Trophoblast cell (in vitro differentiated cells and primary cell): ENCODE measurements around the gene GTF3C5.

Source experiments
- DNase-seq, 2 donors: peaks; one replicate each; pipeline ENCODE4 v3.0.0-alpha.2; 2016
- H2AFZ ChIP-seq: 2 replicates; pipeline ENCODE4 v1.6.1; 2013; ENCODE audit warnings: low read length, moderate library complexity, mild to moderate bottlenecking; ENCODE audit not compliant: insufficient read depth, poor library complexity
- H2AK5ac ChIP-seq: 2 replicates; pipeline ENCODE4 v1.6.1; 2013; ENCODE audit warnings: mild to moderate bottlenecking, low read length
- H2BK120ac ChIP-seq: 2 replicates; pipeline ENCODE4 v1.6.1; 2013; ENCODE audit warnings: low read length, mild to moderate bottlenecking, moderate library complexity; ENCODE audit not compliant: insufficient read depth, poor library complexity
- H2BK12ac ChIP-seq: 2 replicates; pipeline ENCODE4 v1.6.1; 2013; ENCODE audit warnings: mild to moderate bottlenecking, low read length, moderate library complexity
- H2BK5ac ChIP-seq: 2 replicates; pipeline ENCODE4 v1.6.1; 2013; ENCODE audit warnings: low read length, low read depth, moderate library complexity, mild to moderate bottlenecking; ENCODE audit not compliant: poor library complexity
- H3K14ac ChIP-seq: 2 replicates; pipeline ENCODE4 v1.6.1; 2013; ENCODE audit warnings: mild to moderate bottlenecking, low read length
- H3K18ac ChIP-seq: 2 replicates; pipeline ENCODE4 v1.6.1; 2013; ENCODE audit warnings: mild to moderate bottlenecking, low read length
- H3K23ac ChIP-seq: 2 replicates; pipeline ENCODE4 v1.6.1; 2013; ENCODE audit warnings: low read length
- H3K27ac ChIP-seq: 2 replicates; pipeline ENCODE4 v1.5.1; 2013; ENCODE audit warnings: low read depth, mild to moderate bottlenecking, inconsistent platforms, low read length, moderate library complexity
- H3K27me3 ChIP-seq: 2 replicates; pipeline ENCODE4 v1.6.1; 2013; ENCODE audit warnings: inconsistent platforms, mild to moderate bottlenecking, low read length, moderate library complexity; ENCODE audit not compliant: insufficient read depth
- H3K36me3 ChIP-seq, 2 experiments: 1 replicate in 1 of 2; 2 replicates in 1 of 2; pipeline ENCODE4 v1.6.1; 2013; ENCODE audit warnings: low read length in 2 of 2, mild to moderate bottlenecking in 2 of 2, moderate library complexity in 1 of 2; ENCODE audit not compliant: insufficient read depth in 2 of 2, control insufficient read depth in 1 of 2
- H3K4ac ChIP-seq: 2 replicates; pipeline ENCODE4 v1.6.1; 2013; ENCODE audit warnings: low read depth, mild to moderate bottlenecking, low read length, moderate library complexity
- H3K4me1 ChIP-seq, 2 experiments: 1 replicate in 1 of 2; 2 replicates in 1 of 2; pipeline ENCODE4 v1.6.1; 2013; ENCODE audit warnings: low read length in 2 of 2, mild to moderate bottlenecking in 2 of 2, moderate library complexity in 1 of 2; ENCODE audit not compliant: insufficient read depth in 2 of 2, control insufficient read depth in 1 of 2
- H3K4me2 ChIP-seq: 2 replicates; pipeline ENCODE4 v1.6.1; 2013; ENCODE audit warnings: inconsistent platforms, mild to moderate bottlenecking, low read length, moderate library complexity
- H3K4me3 ChIP-seq: 2 replicates; pipeline ENCODE4 v1.5.1; 2013; ENCODE audit warnings: mild to moderate bottlenecking, low read depth, low read length, inconsistent platforms
- H3K79me1 ChIP-seq: one replicate; pipeline ENCODE4 v1.6.1; 2013; ENCODE audit warnings: low read length
- H3K79me2 ChIP-seq: 2 replicates; pipeline ENCODE4 v1.6.1; 2013; ENCODE audit warnings: low read length, mild to moderate bottlenecking; ENCODE audit not compliant: control insufficient read depth, insufficient read depth, poor library complexity
- H3K9ac ChIP-seq: 2 replicates; pipeline ENCODE4 v1.6.1; 2013; ENCODE audit warnings: mild to moderate bottlenecking, low read length
- H3K9me3 ChIP-seq: 2 replicates; pipeline ENCODE4 v1.6.1; 2013; ENCODE audit warnings: low read depth, mild to moderate bottlenecking, control low read depth, inconsistent platforms, low read length; ENCODE audit not compliant: insufficient read depth
- H4K12ac ChIP-seq: 2 replicates; pipeline ENCODE4 v1.6.1; 2013; ENCODE audit warnings: low read depth, mild to moderate bottlenecking, low read length, moderate library complexity
- H4K8ac ChIP-seq: 2 replicates; pipeline ENCODE4 v1.6.1; 2013; ENCODE audit warnings: low read depth, mild to moderate bottlenecking, low read length, moderate library complexity
- H4K91ac ChIP-seq: one replicate; pipeline ENCODE4 v1.6.1; 2013; ENCODE audit warnings: low read depth, mild to moderate bottlenecking, low read length, moderate library complexity
- WGBS: extraction: QIAGEN DNeasy Blood & Tissue Kit; methylation state at CpG from one replicate; pipeline ENCODE4 v1.1.7; 2013; ENCODE audit warnings: missing lambda C conversion rate; ENCODE audit not compliant: insufficient read length, insufficient coverage; ENCODE audit errors: extremely low coverage; 5-methylcytosine and 5-hydroxymethylcytosine counted together

GTF3C5 gene

DNA sequence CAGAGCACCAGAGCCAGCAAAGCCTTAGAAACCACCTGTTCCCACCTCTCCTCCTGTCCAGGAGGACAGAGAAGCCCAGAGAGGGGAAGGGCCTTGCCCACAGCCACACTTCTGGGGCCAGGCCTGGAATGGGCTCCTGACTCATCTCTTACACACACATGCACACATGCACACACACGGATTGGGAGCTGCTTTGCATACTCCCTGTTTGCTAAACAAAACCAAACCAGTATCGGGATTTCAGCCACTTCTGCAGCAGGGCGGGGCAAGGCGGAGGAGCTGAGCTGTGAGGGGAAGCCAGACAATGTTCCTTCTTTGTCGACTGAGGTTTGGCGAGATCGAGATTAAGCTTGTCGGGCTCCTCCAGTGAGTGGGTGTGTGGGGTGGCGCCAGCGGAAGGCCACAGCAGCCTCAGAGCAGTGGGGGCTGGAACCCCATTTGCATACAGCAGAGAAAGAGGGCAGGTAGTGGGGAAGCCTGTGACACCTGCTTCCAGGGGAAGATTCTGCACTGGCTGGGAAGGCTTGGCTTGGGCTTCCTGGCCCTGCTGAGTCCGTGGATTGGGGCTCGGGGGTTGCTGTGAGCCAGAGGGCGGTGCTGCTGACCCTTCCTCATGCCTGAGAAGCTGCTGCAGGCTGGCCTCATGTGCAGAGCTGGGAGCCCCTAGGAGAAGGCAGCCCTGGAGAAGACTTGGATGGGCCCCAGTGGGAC lies 36.2 kb upstream of the GTF3C5 start:
- no CpG with 5 or more reads among the region's 13 CpGs for WGBS
- no peak overlapping the region for H3K27ac ChIP-seq
- no peaks in the 10 kb centered on the region for H3K36me3 ChIP-seq
- H3K4me1 ChIP-seq: peaks cover 0 to 9% of the 10 kb centered on the region in 2 experiments
- H3K79me2 ChIP-seq: no peaks in the 10 kb centered on the region
- H3K4ac ChIP-seq: no peak overlapping the region
- H3K27me3 ChIP-seq: no peaks in the 10 kb centered on the region
- DNase-seq: no peak
- no peak overlapping the region for H2BK5ac ChIP-seq
- H3K4me3 ChIP-seq: no peak overlapping the region
- no peak overlapping the region for H4K91ac ChIP-seq
- no peak overlapping the region for H4K12ac ChIP-seq
- no peak overlapping the region for H3K23ac ChIP-seq
- no peak overlapping the region for H4K8ac ChIP-seq
- H2BK12ac ChIP-seq: no peak overlapping the region
- no peak overlapping the region for H2AK5ac ChIP-seq
- peaks cover 2% of the 10 kb centered on the region for H3K9me3 ChIP-seq
- H3K9ac ChIP-seq: no peak overlapping the region
- no peak overlapping the region for H2AFZ ChIP-seq
- no peak overlapping the region for H3K4me2 ChIP-seq
- no peak overlapping the region for H3K14ac ChIP-seq
- no peaks in the 10 kb centered on the region for H3K79me1 ChIP-seq
- H2BK120ac ChIP-seq: no peak overlapping the region
- H3K18ac ChIP-seq: no peak overlapping the region

DNA sequence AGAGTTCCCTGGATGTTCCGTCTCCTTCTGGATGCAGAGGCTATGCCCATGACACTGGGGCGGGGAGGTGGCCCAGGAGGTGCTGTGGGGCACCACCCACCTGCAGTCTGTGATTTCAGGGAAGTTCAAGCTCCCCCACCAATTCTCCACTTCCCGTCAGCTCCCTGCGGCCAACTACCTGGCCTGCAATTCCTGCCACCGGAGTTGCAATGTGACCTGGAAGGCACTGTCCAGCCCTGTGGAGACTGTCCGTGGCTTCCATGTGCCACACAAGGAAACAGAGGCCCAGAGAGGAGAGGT lies 35.7 kb upstream of the GTF3C5 start:
- no peak for DNase-seq
- Histone ChIP-seq H3K9me3 (peaks cover 2% of the 10 kb centered on the region), H2BK12ac (no peak overlapping the region), H3K9ac (no peak overlapping the region), H3K27ac (no peak overlapping the region), H3K79me1 (no peaks in the 10 kb centered on the region), H4K12ac (no peak overlapping the region), H3K18ac (no peak overlapping the region), H3K4me3 (peak overlapping the region; percentile 42), H2AFZ (no peak overlapping the region), H4K91ac (no peak overlapping the region), H3K27me3 (no peaks in the 10 kb centered on the region), H2AK5ac (no peak overlapping the region), H2BK120ac (no peak overlapping the region), H3K79me2 (no peaks in the 10 kb centered on the region), H3K23ac (no peak overlapping the region), H3K14ac (no peak overlapping the region), H3K4ac (no peak overlapping the region), H4K8ac (no peak overlapping the region), H3K36me3 (no peaks in the 10 kb centered on the region), H3K4me1 (peaks cover 0 to 9% of the 10 kb centered on the region in 2 experiments), H3K4me2 (no peak overlapping the region), H2BK5ac (no peak overlapping the region)
- no CpG with 5 or more reads among the region's 6 CpGs for WGBS

DNA sequence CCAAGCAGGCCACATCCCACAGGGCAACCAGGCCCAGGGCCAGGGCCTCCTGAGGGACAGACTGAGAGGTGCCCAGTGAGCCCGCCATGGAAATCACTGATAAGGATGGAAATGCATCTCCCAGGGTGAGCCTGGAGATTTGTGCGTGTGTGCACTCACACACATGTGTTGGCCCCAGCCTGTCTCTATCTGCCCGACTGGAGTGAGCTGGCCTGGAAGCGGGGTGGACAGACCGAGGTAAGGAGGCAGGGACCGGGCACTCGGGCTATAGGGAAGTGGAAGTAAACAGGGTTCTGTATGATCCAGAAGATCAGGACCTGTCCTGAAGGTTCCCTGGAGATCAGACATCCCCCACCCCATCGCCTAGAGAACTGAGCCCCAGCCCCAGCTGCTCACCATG lies 34.9 kb upstream of the GTF3C5 start:
- no peak overlapping the region for H2BK5ac ChIP-seq
- WGBS: no CpG with 5 or more reads among the region's 8 CpGs

DNA sequence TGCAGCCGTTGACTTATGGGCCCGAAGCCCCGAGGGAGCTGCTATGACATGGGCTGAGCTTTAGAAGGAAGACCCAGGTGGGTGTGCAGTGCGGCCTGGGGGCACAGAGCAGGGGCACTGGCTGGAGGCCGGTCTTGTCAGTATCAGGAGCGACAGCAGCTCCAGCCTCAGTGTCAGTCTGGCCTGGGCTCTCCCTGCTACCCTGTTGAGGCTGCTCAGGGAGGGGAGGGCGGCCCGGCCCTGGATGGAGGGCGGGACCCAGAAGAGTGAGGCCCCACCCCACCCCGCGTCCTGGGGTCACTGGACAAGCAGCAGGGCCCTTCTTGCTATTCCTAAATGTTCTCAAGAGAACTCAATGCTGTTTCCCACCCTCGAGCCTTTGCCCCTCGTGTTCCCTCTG lies 34.3 kb upstream of the GTF3C5 start:
- H2BK120ac ChIP-seq: no peak overlapping the region
- peaks cover 0 to 9% of the 10 kb centered on the region in 2 experiments for H3K4me1 ChIP-seq
- no peak overlapping the region for H3K18ac ChIP-seq
- no peaks in the 10 kb centered on the region for H3K36me3 ChIP-seq
- H2AFZ ChIP-seq: no peak overlapping the region
- H3K14ac ChIP-seq: no peak overlapping the region
- H3K79me1 ChIP-seq: no peaks in the 10 kb centered on the region
- no peak for DNase-seq
- H3K23ac ChIP-seq: no peak overlapping the region
- no peak overlapping the region for H3K4ac ChIP-seq
- no peak overlapping the region for H2BK5ac ChIP-seq
- H3K4me2 ChIP-seq: no peak overlapping the region
- no peaks in the 10 kb centered on the region for H3K27me3 ChIP-seq
- no CpG with 5 or more reads among the region's 13 CpGs for WGBS
- H2BK12ac ChIP-seq: no peak overlapping the region
- no peaks in the 10 kb centered on the region for H3K79me2 ChIP-seq
- no peak overlapping the region for H3K4me3 ChIP-seq
- no peak overlapping the region for H3K9ac ChIP-seq
- peaks cover 2% of the 10 kb centered on the region for H3K9me3 ChIP-seq
- no peak overlapping the region for H3K27ac ChIP-seq
- H4K12ac ChIP-seq: no peak overlapping the region
- no peak overlapping the region for H4K91ac ChIP-seq
- H4K8ac ChIP-seq: no peak overlapping the region
- no peak overlapping the region for H2AK5ac ChIP-seq

More for the DNA sequence above, 34.9 kb upstream of the GTF3C5 start:
- Histone ChIP-seq H3K18ac (no peak overlapping the region), H2BK120ac (no peak overlapping the region), H3K9ac (no peak overlapping the region), H3K27me3 (no peaks in the 10 kb centered on the region), H3K27ac (no peak overlapping the region), H3K36me3 (no peaks in the 10 kb centered on the region), H4K91ac (no peak overlapping the region), H3K9me3 (peaks cover 2% of the 10 kb centered on the region), H4K12ac (no peak overlapping the region), H2BK12ac (no peak overlapping the region), H2AK5ac (no peak overlapping the region), H2AFZ (no peak overlapping the region), H4K8ac (no peak overlapping the region), H3K4me3 (no peak overlapping the region), H3K14ac (no peak overlapping the region), H3K4ac (no peak overlapping the region), H3K4me1 (peaks cover 0 to 9% of the 10 kb centered on the region in 2 experiments), H3K79me2 (no peaks in the 10 kb centered on the region), H3K23ac (no peak overlapping the region), H3K79me1 (no peaks in the 10 kb centered on the region), H3K4me2 (no peak overlapping the region)
- DNase-seq: no peak
